ENCODE data around the gene PLEKHM1. TPM values are rescaled to one million over a fixed set of nuclear protein-coding genes. Genes with fewer than 3 reads are reported as not detected.

The PLEKHM1 gene
- total and polyA plus RNA-seq, 2 donors (not counting 3 experiments of a cell fraction or from before 2014, with no cell fraction given): 29.7 to 52.0 TPM

- no TSS peak for BruUV-seq (replicated peaks)
- peaks cover 0 to 23% of the 10 kb centered on the region in 2 experiments for H3K36me3 ChIP-seq (ENCODE audit: control insufficient read depth in 2 of 2, extremely low read depth in 1 of 2, insufficient read depth in 2 of 2, low read length in 2 of 2)
- H3K27ac ChIP-seq (ENCODE audit: insufficient read depth, low read depth, low read length): no peak overlapping the region
- H3K4me3 ChIP-seq (replicated peaks in 1 of 3; ENCODE audit: insufficient read depth in 1 of 3, low read depth in 1 of 3, low read length in 3 of 3): no peak overlapping the region
- H3K4me2 ChIP-seq (ENCODE audit: insufficient read depth, low read length): no peak overlapping the region
- H3K9me3 ChIP-seq (replicated peaks; ENCODE audit: control insufficient read depth, insufficient read depth, low read length): no peaks in the 10 kb centered on the region
- ChIA-PET POLR2A (no interaction called here), CTCF (no interaction called here)
- no peak overlapping the region for H2AFZ ChIP-seq (ENCODE audit: low read depth, low read length)
- no peak overlapping the region for H3K9ac ChIP-seq (replicated peaks; ENCODE audit: extremely low read depth, insufficient read depth, low read length)
- no peaks in the 10 kb centered on the region for H3K79me2 ChIP-seq (ENCODE audit: control insufficient read depth, insufficient read depth, low read length)
- FAIRE-seq (no peak), DNase-seq (ENCODE audit: low read depth, low spot score) (no peak)
- H3K27me3 ChIP-seq (ENCODE audit: control insufficient read depth in 2 of 2, insufficient read depth in 2 of 2, low read length in 2 of 2): no peaks in the 10 kb centered on the region
- no peaks in the 10 kb centered on the region for H4K20me1 ChIP-seq (replicated peaks; ENCODE audit: control insufficient read depth, extremely low read depth, insufficient read depth, low read length)
- intact Hi-C loops (cut with micrococcal nuclease) (no loop called here), dilution Hi-C loops (cut with MboI; ENCODE audit: extremely low pct_ligation_motif_present, low sequenced_read_pairs) (no loop called here)
- H3K4me1 ChIP-seq (ENCODE audit: control insufficient read depth, extremely low read depth, insufficient read depth, low read length): peaks cover 12% of the 10 kb centered on the region
- TF ChIP-seq MAX (IDR thresholded peaks at IDR 0.05; ENCODE audit: insufficient read depth, insufficient read length): no peak
- no peaks in the 10 kb centered on the region for H3K9me1 ChIP-seq (replicated peaks; ENCODE audit: control insufficient read depth, extremely low read depth, insufficient read depth, low read length)
Measured at GRCh38 chr17:45406107-45406506, 84.4 kb downstream of the PLEKHM1 start.

DNA sequence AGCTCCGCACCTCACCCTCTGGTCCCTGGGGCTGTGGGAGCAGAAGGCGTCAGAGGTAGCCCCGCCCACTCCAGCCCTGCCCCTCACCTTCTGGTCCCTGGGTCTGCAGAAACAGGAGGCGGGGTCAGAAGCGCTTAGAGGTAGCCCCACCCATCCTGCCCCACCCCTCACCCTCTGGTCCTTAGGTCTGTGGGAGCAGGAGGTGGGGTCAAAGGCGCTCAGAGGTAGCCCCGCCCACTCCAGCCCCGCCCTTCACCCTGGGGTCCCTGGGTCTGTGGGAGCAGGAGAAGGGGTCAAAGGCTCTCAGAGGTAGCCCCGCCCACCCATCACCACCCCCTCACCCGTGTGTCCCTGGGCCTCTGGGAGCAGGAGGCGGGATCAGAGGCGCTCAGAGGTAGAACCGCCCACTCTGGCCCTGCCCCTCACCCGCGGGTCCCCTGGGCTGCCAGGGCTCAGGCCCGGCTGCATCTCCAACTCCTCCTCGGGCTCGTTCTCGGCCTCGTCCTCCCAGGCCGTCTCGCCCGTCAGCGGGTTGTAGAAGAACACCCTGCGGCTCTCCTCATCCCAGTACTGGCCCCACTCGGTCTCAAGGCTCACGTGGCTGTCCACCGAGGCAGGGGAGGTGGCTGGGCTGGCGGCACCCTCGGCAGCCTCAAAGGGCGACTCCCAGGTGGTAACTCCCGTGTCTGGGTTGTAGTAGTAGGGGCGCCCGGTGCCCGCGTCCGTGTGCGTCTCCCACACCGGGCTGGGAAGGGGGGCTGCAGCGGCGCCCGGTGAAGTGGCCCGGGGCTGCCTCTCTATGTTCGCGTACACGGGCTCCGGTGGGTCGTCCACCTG lies 85.1 kb downstream of the PLEKHM1 start:
- H3K9ac ChIP-seq (replicated peaks; ENCODE audit: extremely low read depth, insufficient read depth, low read length): no peak overlapping the region
- FAIRE-seq (no peak), DNase-seq (ENCODE audit: low read depth, low spot score) (no peak)
- POLR2A ChIA-PET: no interaction called here
- no peaks in the 10 kb centered on the region for H3K79me2 ChIP-seq (ENCODE audit: control insufficient read depth, insufficient read depth, low read length)
- intact Hi-C loops (cut with micrococcal nuclease): no loop called here
- H2AFZ ChIP-seq (ENCODE audit: low read depth, low read length): no peak overlapping the region
- dilution Hi-C loops (cut with MboI; ENCODE audit: extremely low pct_ligation_motif_present, low sequenced_read_pairs): no loop called here
- no peak overlapping the region for H3K27ac ChIP-seq (ENCODE audit: insufficient read depth, low read depth, low read length)
- H3K4me1 ChIP-seq (ENCODE audit: control insufficient read depth, extremely low read depth, insufficient read depth, low read length): peaks cover 7% of the 10 kb centered on the region
- H3K36me3 ChIP-seq (ENCODE audit: control insufficient read depth in 2 of 2, extremely low read depth in 1 of 2, insufficient read depth in 2 of 2, low read length in 2 of 2): peaks cover 0 to 23% of the 10 kb centered on the region in 2 experiments
- no peaks in the 10 kb centered on the region for H4K20me1 ChIP-seq (replicated peaks; ENCODE audit: control insufficient read depth, extremely low read depth, insufficient read depth, low read length)
- TF ChIP-seq MYC (IDR thresholded peaks at IDR 0.05; ENCODE audit: low read depth, low read length): no peak
- TF ChIP-seq, protein P1, sequence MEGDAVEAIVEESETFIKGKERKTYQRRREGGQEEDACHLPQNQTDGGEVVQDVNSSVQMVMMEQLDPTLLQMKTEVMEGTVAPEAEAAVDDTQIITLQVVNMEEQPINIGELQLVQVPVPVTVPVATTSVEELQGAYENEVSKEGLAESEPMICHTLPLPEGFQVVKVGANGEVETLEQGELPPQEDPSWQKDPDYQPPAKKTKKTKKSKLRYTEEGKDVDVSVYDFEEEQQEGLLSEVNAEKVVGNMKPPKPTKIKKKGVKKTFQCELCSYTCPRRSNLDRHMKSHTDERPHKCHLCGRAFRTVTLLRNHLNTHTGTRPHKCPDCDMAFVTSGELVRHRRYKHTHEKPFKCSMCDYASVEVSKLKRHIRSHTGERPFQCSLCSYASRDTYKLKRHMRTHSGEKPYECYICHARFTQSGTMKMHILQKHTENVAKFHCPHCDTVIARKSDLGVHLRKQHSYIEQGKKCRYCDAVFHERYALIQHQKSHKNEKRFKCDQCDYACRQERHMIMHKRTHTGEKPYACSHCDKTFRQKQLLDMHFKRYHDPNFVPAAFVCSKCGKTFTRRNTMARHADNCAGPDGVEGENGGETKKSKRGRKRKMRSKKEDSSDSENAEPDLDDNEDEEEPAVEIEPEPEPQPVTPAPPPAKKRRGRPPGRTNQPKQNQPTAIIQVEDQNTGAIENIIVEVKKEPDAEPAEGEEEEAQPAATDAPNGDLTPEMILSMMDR (IDR thresholded peaks at IDR 0.05; ENCODE audit: extremely low read depth in 1 of 2, insufficient read depth in 1 of 2, low read depth in 1 of 2, low read length in 2 of 2): no peak
- no peak for TF ChIP-seq GATA2 (IDR thresholded peaks at IDR 0.05; ENCODE audit: insufficient read depth, insufficient read length, low read depth, low read length)
- TF ChIP-seq POLR2A (IDR thresholded peaks at IDR 0.05; ENCODE audit: low read depth, low read length): no peak
- H3K4me3 ChIP-seq (replicated peaks in 1 of 3; ENCODE audit: insufficient read depth in 1 of 3, low read depth in 1 of 3, low read length in 3 of 3): no peak overlapping the region
- H3K27me3 ChIP-seq (ENCODE audit: control insufficient read depth in 2 of 2, insufficient read depth in 2 of 2, low read length in 2 of 2): no peaks in the 10 kb centered on the region
- H3K9me3 ChIP-seq (replicated peaks; ENCODE audit: control insufficient read depth, insufficient read depth, low read length): no peaks in the 10 kb centered on the region
- CTCF ChIA-PET: no interaction called here
- no peak overlapping the region for H3K4me2 ChIP-seq (ENCODE audit: insufficient read depth, low read length)
- BruUV-seq (replicated peaks): no TSS peak
- H3K9me1 ChIP-seq (replicated peaks; ENCODE audit: control insufficient read depth, extremely low read depth, insufficient read depth, low read length): no peaks in the 10 kb centered on the region

Data from endothelial cell of umbilical vein (primary cell).